ENCODE data around the gene KDM3A.

KDM3A gene

DNA sequence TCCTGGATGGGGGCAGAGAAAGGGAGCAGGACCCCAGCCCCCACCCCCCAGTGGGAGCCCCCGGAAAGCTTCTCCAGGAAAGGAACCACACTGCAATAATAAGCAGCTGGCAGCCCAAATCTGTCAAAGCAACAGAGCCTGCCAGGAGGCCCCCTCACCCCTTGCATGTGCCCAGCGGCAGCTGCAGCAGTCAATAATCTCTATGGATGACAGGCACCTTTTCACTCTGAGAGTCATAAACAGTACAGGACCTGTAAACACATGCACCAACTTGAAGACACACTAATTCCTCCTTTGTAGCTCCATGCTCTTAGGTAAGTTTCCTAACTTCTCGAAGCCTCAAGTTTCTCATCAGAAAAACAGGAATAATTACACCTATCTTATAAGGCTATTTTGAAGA, 26.2 kb upstream of the KDM3A start:
- DNase-seq (ENCODE audit: low read depth): no peak
- no peak overlapping the region for H3K4me3 ChIP-seq (replicated peaks; ENCODE audit: low read depth, low read length)
- TF ChIP-seq, protein P1, sequence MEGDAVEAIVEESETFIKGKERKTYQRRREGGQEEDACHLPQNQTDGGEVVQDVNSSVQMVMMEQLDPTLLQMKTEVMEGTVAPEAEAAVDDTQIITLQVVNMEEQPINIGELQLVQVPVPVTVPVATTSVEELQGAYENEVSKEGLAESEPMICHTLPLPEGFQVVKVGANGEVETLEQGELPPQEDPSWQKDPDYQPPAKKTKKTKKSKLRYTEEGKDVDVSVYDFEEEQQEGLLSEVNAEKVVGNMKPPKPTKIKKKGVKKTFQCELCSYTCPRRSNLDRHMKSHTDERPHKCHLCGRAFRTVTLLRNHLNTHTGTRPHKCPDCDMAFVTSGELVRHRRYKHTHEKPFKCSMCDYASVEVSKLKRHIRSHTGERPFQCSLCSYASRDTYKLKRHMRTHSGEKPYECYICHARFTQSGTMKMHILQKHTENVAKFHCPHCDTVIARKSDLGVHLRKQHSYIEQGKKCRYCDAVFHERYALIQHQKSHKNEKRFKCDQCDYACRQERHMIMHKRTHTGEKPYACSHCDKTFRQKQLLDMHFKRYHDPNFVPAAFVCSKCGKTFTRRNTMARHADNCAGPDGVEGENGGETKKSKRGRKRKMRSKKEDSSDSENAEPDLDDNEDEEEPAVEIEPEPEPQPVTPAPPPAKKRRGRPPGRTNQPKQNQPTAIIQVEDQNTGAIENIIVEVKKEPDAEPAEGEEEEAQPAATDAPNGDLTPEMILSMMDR (IDR thresholded peaks at IDR 0.05; ENCODE audit: low read length, missing control alignments): no peak

DNA sequence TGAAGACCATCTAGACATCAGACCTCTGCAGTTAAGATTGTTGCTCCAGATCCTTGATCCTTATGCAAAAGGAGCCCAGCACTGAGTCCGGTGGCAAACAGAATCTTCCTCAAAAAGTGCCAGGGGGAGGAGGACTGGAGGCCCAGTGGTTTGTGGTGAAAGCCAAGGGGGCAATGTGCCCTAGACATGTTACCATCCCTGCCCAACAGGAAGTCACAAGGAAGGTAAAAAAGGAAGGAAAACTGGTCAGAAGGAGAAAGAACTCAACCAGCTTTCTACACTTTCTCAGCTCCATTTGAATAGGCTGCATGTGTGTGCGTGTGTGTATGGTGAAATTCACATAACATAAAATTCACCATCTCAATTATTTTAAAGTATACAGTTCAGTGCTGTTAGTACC, 25.0 kb upstream of the KDM3A start:
- TF ChIP-seq, protein P1 (IDR thresholded peaks at IDR 0.05; ENCODE audit: low read length, missing control alignments): no peak
- no peak for DNase-seq (ENCODE audit: low read depth)
- H3K4me3 ChIP-seq (replicated peaks; ENCODE audit: low read depth, low read length): no peak overlapping the region

DNA sequence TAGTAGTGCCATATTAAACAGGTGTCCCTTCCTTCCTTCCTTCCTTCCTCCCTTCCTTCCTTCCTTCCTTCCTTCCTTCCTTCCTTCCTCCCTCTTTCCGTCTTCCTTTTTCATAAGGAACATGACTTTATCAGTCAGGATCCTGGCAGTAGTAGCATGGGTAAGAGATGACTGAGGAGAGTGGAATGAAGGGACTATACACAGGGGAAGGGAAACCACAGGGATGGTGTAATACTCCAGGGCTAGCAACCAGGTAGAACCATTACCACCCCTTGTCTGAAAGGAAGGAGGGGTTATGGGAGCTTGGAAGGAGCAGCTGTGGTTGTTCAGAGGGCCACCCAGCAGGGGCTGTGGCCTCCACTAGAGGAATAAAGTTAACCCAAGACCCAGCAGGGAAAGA, 23.2 kb upstream of the KDM3A start:
- no peak overlapping the region for H3K4me3 ChIP-seq (replicated peaks; ENCODE audit: low read depth, low read length)
- DNase-seq (ENCODE audit: low read depth): peak; percentile 19
- TF ChIP-seq, protein P1 (IDR thresholded peaks at IDR 0.05; ENCODE audit: low read length, missing control alignments): no peak

DNA sequence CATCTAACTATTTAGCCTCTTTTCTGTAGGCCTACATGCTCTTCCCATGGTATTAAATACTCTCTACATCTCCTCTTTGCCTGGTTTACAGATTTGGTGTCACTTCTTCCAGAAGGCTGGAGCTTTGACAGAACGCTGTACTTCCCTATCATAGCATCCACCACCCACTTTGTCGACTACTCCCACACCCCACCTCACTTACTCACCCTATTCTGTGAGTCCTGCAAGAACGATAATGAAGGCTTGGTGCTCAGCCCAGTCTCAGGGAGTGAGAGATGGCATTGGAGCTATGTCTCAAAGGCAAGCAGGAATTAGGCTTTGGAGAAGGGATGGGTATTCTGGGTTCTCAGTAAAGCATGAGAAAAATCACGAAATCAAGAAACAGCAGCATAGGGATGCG, 20.3 kb upstream of the KDM3A start:
- H3K4me3 ChIP-seq (replicated peaks; ENCODE audit: low read depth, low read length): no peak overlapping the region
- TF ChIP-seq, protein P1 (IDR thresholded peaks at IDR 0.05; ENCODE audit: low read length, missing control alignments): no peak
- DNase-seq (ENCODE audit: low read depth): no peak

DNA sequence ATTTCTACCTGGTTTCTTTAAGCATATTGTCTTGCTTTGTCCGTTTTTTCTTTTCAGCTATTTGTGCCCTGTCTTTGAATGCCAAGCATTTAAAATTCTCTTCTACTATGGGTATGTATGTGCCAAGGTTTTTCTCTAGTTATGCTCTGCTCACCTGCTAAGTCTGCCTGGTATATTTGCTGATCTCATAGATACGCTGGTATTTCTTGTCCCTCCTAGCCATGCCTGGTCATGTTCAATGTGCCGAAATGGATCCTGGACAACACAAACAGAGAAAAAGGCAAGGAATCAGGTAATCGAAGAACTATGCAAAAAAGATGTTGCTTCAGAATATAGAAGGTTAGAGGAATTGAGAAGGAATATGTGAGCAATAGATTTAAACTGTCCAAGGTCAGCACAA, 14.9 kb upstream of the KDM3A start:
- DNase-seq (ENCODE audit: low read depth): no peak
- H3K4me3 ChIP-seq (replicated peaks; ENCODE audit: low read depth, low read length): no peak overlapping the region
- TF ChIP-seq, protein P1 (IDR thresholded peaks at IDR 0.05; ENCODE audit: low read length, missing control alignments): no peak

DNA sequence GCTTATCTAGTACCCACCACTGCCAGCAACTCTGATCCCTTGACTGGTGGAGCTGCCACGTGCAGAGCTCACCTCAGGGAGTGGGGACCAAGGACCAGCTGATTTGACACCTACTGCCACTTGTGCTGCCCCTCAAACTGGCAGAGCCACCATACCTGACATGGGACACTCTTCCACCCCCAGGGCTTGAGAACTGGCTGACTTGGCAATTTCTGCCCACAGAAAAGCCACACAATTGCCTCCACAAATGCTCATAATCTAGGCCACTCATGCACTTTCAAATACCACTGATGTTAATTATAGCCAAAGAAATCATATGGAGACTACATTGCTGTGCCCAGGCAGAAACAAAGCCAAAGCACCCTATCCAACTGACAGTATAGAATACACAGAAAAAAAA, 11.8 kb upstream of the KDM3A start:
- DNase-seq (ENCODE audit: low read depth): no peak
- TF ChIP-seq, protein P1 (IDR thresholded peaks at IDR 0.05; ENCODE audit: low read length, missing control alignments): no peak
- H3K4me3 ChIP-seq (replicated peaks; ENCODE audit: low read depth, low read length): no peak overlapping the region

DNA sequence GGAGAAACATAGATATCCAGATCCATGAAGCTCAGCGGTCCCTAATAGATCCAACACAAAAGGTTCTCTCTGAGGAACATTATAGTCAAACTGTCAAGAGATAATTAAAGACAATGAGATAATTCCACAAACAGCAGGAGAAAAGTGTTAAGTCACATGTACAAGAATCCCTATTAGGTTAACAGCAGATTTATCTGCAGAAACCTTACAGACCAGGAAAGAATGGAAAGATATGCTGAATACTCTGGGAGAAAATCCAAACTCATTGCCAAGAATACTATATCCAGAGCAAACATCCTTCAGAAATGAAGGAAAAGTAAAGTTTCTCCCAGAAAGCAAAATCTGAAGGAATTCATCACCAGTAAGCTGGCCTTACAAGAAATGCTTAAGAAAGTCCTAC, 10.8 kb upstream of the KDM3A start:
- H3K4me3 ChIP-seq (replicated peaks; ENCODE audit: low read depth, low read length): no peak overlapping the region
- no peak for DNase-seq (ENCODE audit: low read depth)
- TF ChIP-seq, protein P1 (IDR thresholded peaks at IDR 0.05; ENCODE audit: low read length, missing control alignments): no peak
